GM18873 (cell line): ENCODE measurements around the gene MUC13.

Experiments
- ATAC-seq: cut with Tn5 transposase; IDR thresholded peaks from one replicate; pipeline ENCODE4 v1.9.1; 2021; ENCODE audit warnings: mild to moderate bottlenecking, moderate library complexity, moderate number of reproducible peaks; ENCODE audit not compliant: unreplicated experiment, low FRiP score

The MUC13 gene

GRCh38 chr3:124904835-124905492, 29.6 kb downstream of the MUC13 start:
- no peak for ATAC-seq

- ATAC-seq = no peak
Observed at GRCh38 chr3:124903896-124904834, 30.4 kb downstream of the MUC13 start.

GRCh38 chr3:124896824-124897526, 37.6 kb downstream of the MUC13 start:
- ATAC-seq = no peak

GRCh38 chr3:124895756-124896155, 38.8 kb downstream of the MUC13 start:
- no peak for ATAC-seq

GRCh38 chr3:124893526-124893925, 41.0 kb downstream of the MUC13 start:
- ATAC-seq = no peak

- no peak for ATAC-seq
Observed at GRCh38 chr3:124890573-124891190, 43.9 kb downstream of the MUC13 start.

- ATAC-seq = no peak
Observed at GRCh38 chr3:124888482-124889441, 45.8 kb downstream of the MUC13 start.

- ATAC-seq = no peak
Observed at GRCh38 chr3:124887932-124888298, 46.6 kb downstream of the MUC13 start.

GRCh38 chr3:124887177-124887931, 47.2 kb downstream of the MUC13 start, which contains the start of gene ITGB5:
ITGB5 (minus strand) TSS chr3:124887365; CDS start chr3:124887000, 365 bp downstream.
- ATAC-seq = no peak

GRCh38 chr3:124886168-124887056, 48.1 kb downstream of the MUC13 start:
- no peak for ATAC-seq

GRCh38 chr3:124885466-124886167, 48.9 kb downstream of the MUC13 start:
- ATAC-seq = no peak

GRCh38 chr3:124884474-124885101, 50.0 kb downstream of the MUC13 start:
- no peak for ATAC-seq

GRCh38 chr3:124883766-124884473, 50.6 kb downstream of the MUC13 start:
- ATAC-seq = no peak

- ATAC-seq = no peak
Observed at GRCh38 chr3:124882816-124883747, 51.5 kb downstream of the MUC13 start.
